CD1c-positive myeloid dendritic cell (primary cell): ENCODE results near the gene RPTOR.
"Not testable (repeated sequence)": the region's sequence is repeated elsewhere in the genome, so short reads cannot be mapped to it uniquely, and the experiment has no call there.

ENCODE experiments used
- DNase-seq: peaks from one replicate; pipeline ENCODE4 v3.0.0-alpha.2; 2016; ENCODE audit errors: extremely low spot score

Gene RPTOR

GRCh38 chr17:80860101-80860671 lies 315.5 kb downstream of the RPTOR start:
- DNase-seq = no peak

- peak; percentile 77 for DNase-seq
Measured at GRCh38 chr17:80860703-80861417, 316.2 kb downstream of the RPTOR start.

GRCh38 chr17:80861418-80861815 lies 316.8 kb downstream of the RPTOR start:
- DNase-seq = no peak

- DNase-seq = no peak
Measured at GRCh38 chr17:80861892-80862291, 317.3 kb downstream of the RPTOR start.

GRCh38 chr17:80862481-80862961 lies 317.9 kb downstream of the RPTOR start:
- DNase-seq = no peak

GRCh38 chr17:80862978-80863377 lies 318.3 kb downstream of the RPTOR start:
- DNase-seq = no peak

GRCh38 chr17:80863626-80864025 lies 319.0 kb downstream of the RPTOR start:
- no peak for DNase-seq

GRCh38 chr17:80864751-80865150 lies 320.1 kb downstream of the RPTOR start:
- no peak for DNase-seq

- peak; percentile 66 for DNase-seq
Measured at GRCh38 chr17:80866050-80866793, 321.6 kb downstream of the RPTOR start.

GRCh38 chr17:80868022-80868609 lies 323.5 kb downstream of the RPTOR start:
- no peak for DNase-seq

GRCh38 chr17:80869481-80870145 lies 325.0 kb downstream of the RPTOR start:
- no peak for DNase-seq

GRCh38 chr17:80870401-80870800 lies 325.8 kb downstream of the RPTOR start:
- DNase-seq = peak; percentile 31

- DNase-seq = peak; percentile 29
Measured at GRCh38 chr17:80871341-80871740, 326.7 kb downstream of the RPTOR start.

- DNase-seq = no peak
Measured at GRCh38 chr17:80872001-80872500, 327.4 kb downstream of the RPTOR start.

- DNase-seq = no peak
Measured at GRCh38 chr17:80872501-80873306, 328.1 kb downstream of the RPTOR start.

GRCh38 chr17:80873307-80873951 lies 328.8 kb downstream of the RPTOR start:
- DNase-seq = peak; percentile 82

GRCh38 chr17:80874866-80875445 lies 330.3 kb downstream of the RPTOR start:
- DNase-seq = no peak

GRCh38 chr17:80875480-80875995 lies 330.9 kb downstream of the RPTOR start:
- DNase-seq = not testable (repeated sequence)

GRCh38 chr17:80876456-80876949 lies 331.9 kb downstream of the RPTOR start:
- not testable (repeated sequence) for DNase-seq
